GM23338 (cell line): ENCODE data around the gene LYZ. TPM values are rescaled to one million over a fixed set of nuclear protein-coding genes. Genes with fewer than 3 reads are reported as not detected.

Experiments
- ATAC-seq: fragments of 200-7000 bp; cut with Tn5 transposase; 3 replicates; pipeline ENCODE4 v1.9.1; 2020
- DNase-seq: peaks from one replicate; pipeline ENCODE4 v3.0.0-alpha.2; 2015; ENCODE audit warnings: low spot score
- H2AFZ ChIP-seq: fragments of 200-600 bp; sonication (generic); 2 replicates; pipeline ENCODE4 v1.8.0; 2016; ENCODE audit warnings: antibody characterized with exemption, mild to moderate bottlenecking, moderate library complexity
- H3F3A ChIP-seq: fragments of 200-600 bp; sonication (generic); replicated peaks from 2 replicates; pipeline ENCODE4 v1.8.0; 2017; ENCODE audit warnings: antibody characterized with exemption, mixed run types, low read depth
- H3K27ac ChIP-seq: fragments of 200-600 bp; sonication (generic); 2 replicates; pipeline ENCODE4 v1.6.1; 2016; ENCODE audit warnings: low read depth
- H3K27me3 ChIP-seq: fragments of 200-600 bp; sonication (generic); 2 replicates; pipeline ENCODE4 v1.8.0; 2016; ENCODE audit warnings: mild to moderate bottlenecking, mixed run types, moderate library complexity; ENCODE audit not compliant: insufficient read depth
- H3K36me3 ChIP-seq: fragments of 200-600 bp; sonication (generic); 2 replicates; pipeline ENCODE4 v1.8.0; 2016; ENCODE audit warnings: mild to moderate bottlenecking; ENCODE audit not compliant: insufficient read depth
- H3K4me1 ChIP-seq: fragments of 200-600 bp; sonication (generic); 2 replicates; pipeline ENCODE4 v1.8.0; 2016; ENCODE audit warnings: mild to moderate bottlenecking, moderate library complexity; ENCODE audit not compliant: insufficient read depth
- H3K4me2 ChIP-seq: fragments of 200-600 bp; sonication (generic); 2 replicates; pipeline ENCODE4 v1.7.1; 2017; ENCODE audit warnings: mixed run types
- H3K4me3 ChIP-seq: fragments of 200-600 bp; sonication (generic); 2 replicates; pipeline ENCODE4 v1.6.1; 2016; ENCODE audit warnings: mixed run types
- H3K79me2 ChIP-seq: fragments of 200-600 bp; sonication (generic); replicated peaks from 2 replicates; pipeline ENCODE4 v1.8.0; 2017; ENCODE audit warnings: mild to moderate bottlenecking; ENCODE audit not compliant: insufficient read depth
- H3K9me2 ChIP-seq: fragments of 200-600 bp; sonication (generic); 2 replicates; pipeline ENCODE4 v1.8.0; 2017; ENCODE audit not compliant: insufficient read depth
- H4K20me1 ChIP-seq: fragments of 200-600 bp; sonication (generic); replicated peaks from 2 replicates; pipeline ENCODE4 v1.8.0; 2017; ENCODE audit warnings: mild to moderate bottlenecking; ENCODE audit not compliant: insufficient read depth
- H3K27ac Mint-ChIP-seq: 2 replicates; pipeline ENCODE4 v1.8.0; 2020; ENCODE audit warnings: inconsistent platforms, mild to moderate bottlenecking, moderate library complexity, mixed read lengths
- H3K27me3 Mint-ChIP-seq: 3 replicates; pipeline ENCODE4 v1.8.0; 2022; ENCODE audit warnings: low read depth, mild to moderate bottlenecking, moderate library complexity, mixed read lengths, inconsistent platforms; ENCODE audit not compliant: insufficient read depth, poor library complexity
- H3K36me3 Mint-ChIP-seq: 3 replicates; pipeline ENCODE4 v1.8.0; 2021; ENCODE audit warnings: low read depth, mild to moderate bottlenecking, inconsistent platforms, moderate library complexity, mixed read lengths
- H3K4me1 Mint-ChIP-seq: 3 replicates; pipeline ENCODE4 v1.8.0; 2020; ENCODE audit warnings: mild to moderate bottlenecking, inconsistent platforms, mixed read lengths
- H3K4me3 Mint-ChIP-seq: 3 replicates; pipeline ENCODE4 v1.8.0; 2021; ENCODE audit warnings: moderate library complexity, mild to moderate bottlenecking, inconsistent platforms, mixed read lengths
- H3K9me3 Mint-ChIP-seq: 3 replicates; pipeline ENCODE4 v1.8.0; 2020; ENCODE audit warnings: moderate library complexity, mild to moderate bottlenecking, inconsistent platforms, mixed read lengths
- CREB1 ChIP-seq: fragments of 250-450 bp; sonication (Bioruptor Pico); IDR thresholded peaks from 2 replicates; pipeline ENCODE4 v1.5.0; 2020; ENCODE audit warnings: low read depth, mild to moderate bottlenecking, moderate library complexity
- CTCF ChIP-seq, 2 experiments: fragments of 200-600 bp in 1 of 2; sonication (generic) in 1 of 2; conservative IDR thresholded peaks; 2 replicates each; pipeline versions ENCODE4 v1.5.1 to v1.6.1; 2016 to 2017; ENCODE audit warnings: antibody characterized with exemption in 2 of 2, low read depth in 2 of 2, mild to moderate bottlenecking in 2 of 2, moderate library complexity in 1 of 2
- ETS1 ChIP-seq: IDR thresholded peaks from 2 replicates; pipeline ENCODE4 v1.6.1; 2016; ENCODE audit warnings: antibody characterized with exemption
- EZH2phosphoT487 ChIP-seq: fragments of 200-600 bp; sonication (generic); IDR thresholded peaks from one replicate; pipeline ENCODE4 v1.8.1; 2018; ENCODE audit warnings: antibody characterized with exemption; ENCODE audit not compliant: unreplicated experiment
- JUNB ChIP-seq: IDR thresholded peaks from one replicate; pipeline ENCODE4 v1.6.1; 2016; ENCODE audit warnings: antibody characterized with exemption; ENCODE audit not compliant: unreplicated experiment
- NANOG ChIP-seq: IDR thresholded peaks from 2 replicates; pipeline ENCODE4 v1.6.1; 2016; ENCODE audit warnings: antibody characterized with exemption, borderline replicate concordance
- POLR2AphosphoS5 ChIP-seq: IDR thresholded peaks from 2 replicates; pipeline ENCODE4 v1.6.1; 2016; ENCODE audit warnings: antibody characterized with exemption, low read depth
- REST ChIP-seq: IDR thresholded peaks from one replicate; pipeline ENCODE4 v1.6.1; 2018; ENCODE audit warnings: antibody characterized with exemption; ENCODE audit not compliant: unreplicated experiment
- STAT1 ChIP-seq: IDR thresholded peaks from one replicate; pipeline ENCODE4 v1.6.1; 2016; ENCODE audit warnings: antibody characterized with exemption; ENCODE audit not compliant: unreplicated experiment
- ZNF114 ChIP-seq: fragments of 250-450 bp; sonication (Bioruptor Pico); IDR thresholded peaks from 2 replicates; pipeline ENCODE4 v1.5.0; 2020; ENCODE audit warnings: mild to moderate bottlenecking, moderate library complexity
- polyA plus RNA-seq: library from polyadenylated mRNA; unstranded; fragments of >200 nt; fragmentation: Nextera tagmentation; extraction: Ambion mirVana; gene quantifications from 2 replicates; pipeline ENCODE4 v1.2.1, GENCODE V29; 2016
- total RNA-seq: library from RNA; depleted of rRNA; stranded (reverse); fragments of >200 nt; shearing (Covaris generic); gene quantifications from 2 replicates; pipeline ENCODE4 v1.2.3, GENCODE V29; 2014

The LYZ gene
- total and polyA plus RNA-seq, 2 experiments from 2014 or later, result not detected

GRCh38 chr12:69355363-69356028, 7.3 kb downstream of the LYZ start:
- Mint-ChIP-seq H3K4me3 (no peak overlapping the region), H3K27me3 (no peaks in the 10 kb centered on the region), H3K4me1 (peaks cover 18% of the 10 kb centered on the region), H3K36me3 (peaks cover 4% of the 10 kb centered on the region; the same call in 2 of the 3 replicates), H3K9me3 (no peaks in the 10 kb centered on the region), H3K27ac (no peak overlapping the region)
- no peak for ATAC-seq
- Histone ChIP-seq H3K4me2 (no peak overlapping the region), H3K36me3 (no peaks in the 10 kb centered on the region), H3K9me2 (no peaks in the 10 kb centered on the region), H3K27ac (no peak overlapping the region), H3K4me1 (no peaks in the 10 kb centered on the region), H3F3A (no peaks in the 10 kb centered on the region), H2AFZ (no peak overlapping the region), H3K79me2 (peaks cover 4% of the 10 kb centered on the region), H3K4me3 (no peak overlapping the region), H4K20me1 (no peaks in the 10 kb centered on the region), H3K27me3 (no peaks in the 10 kb centered on the region)
- no peak for DNase-seq
- TF ChIP-seq JUNB (no peak), REST (no peak), EZH2phosphoT487 (no peak), ZNF114 (CRISPR knock-in tag) (no peak), POLR2AphosphoS5 (no peak), NANOG (no peak)

- Mint-ChIP-seq H3K9me3 (no peaks in the 10 kb centered on the region), H3K27ac (peak within 1 kb of the TSS; percentile 97), H3K27me3 (peaks cover 2% of the 10 kb centered on the region), H3K36me3 (peaks cover 31% of the 10 kb centered on the region), H3K4me1 (peaks cover 15% of the 10 kb centered on the region), H3K4me3 (peak within 1 kb of the TSS; percentile 94)
- Histone ChIP-seq H4K20me1 (no peaks in the 10 kb centered on the region; the same call in 1 of the 2 replicates), H3K27ac (peak within 1 kb of the TSS; percentile 95), H3K4me1 (no peaks in the 10 kb centered on the region), H3K4me2 (peak within 1 kb of the TSS; percentile 86), H3K36me3 (peaks cover 7% of the 10 kb centered on the region; the same call in 1 of the 2 replicates), H2AFZ (peak within 1 kb of the TSS; percentile 14; the same call in 1 of the 2 replicates), H3K27me3 (no peaks in the 10 kb centered on the region), H3K79me2 (peaks cover 38% of the 10 kb centered on the region), H3K4me3 (peak within 1 kb of the TSS; percentile 69), H3F3A (no peaks in the 10 kb centered on the region), H3K9me2 (no peaks in the 10 kb centered on the region)
- peak; percentile 89 for DNase-seq
- ATAC-seq, result peak; percentile 88
- TF ChIP-seq NANOG, result no peak
- TF ChIP-seq ETS1, result no peak
- peak; percentile 77 for TF ChIP-seq POLR2AphosphoS5
- TF ChIP-seq STAT1, result no peak
- TF ChIP-seq EZH2phosphoT487, result no peak
- TF ChIP-seq CTCF (conservative IDR thresholded peaks at IDR 0.05; ENCODE audit: low read depth in 2 of 2), result no peak
- no peak for TF ChIP-seq ZNF114 (CRISPR knock-in tag)
- TF ChIP-seq CREB1 (CRISPR knock-in tag), result 0 out of 2 replicates have a peak, but pooled peaks have one; percentile 47
Observed at GRCh38 chr12:69359531-69360347, 11.6 kb downstream of the LYZ start, which contains the start of gene YEATS4. Gene YEATS4 (plus strand): TSS chr12:69359743. CDS start chr12:69359973, 230 bp downstream.
